HPDE6-E6E7 (cell line): ENCODE data around the gene MMP17.

Experiments used
- DNase-seq: peaks from one replicate; pipeline ENCODE4 v3.0.0; 2011; ENCODE audit warnings: missing footprints; ENCODE audit errors: extremely low spot score

The MMP17 gene

DNA sequence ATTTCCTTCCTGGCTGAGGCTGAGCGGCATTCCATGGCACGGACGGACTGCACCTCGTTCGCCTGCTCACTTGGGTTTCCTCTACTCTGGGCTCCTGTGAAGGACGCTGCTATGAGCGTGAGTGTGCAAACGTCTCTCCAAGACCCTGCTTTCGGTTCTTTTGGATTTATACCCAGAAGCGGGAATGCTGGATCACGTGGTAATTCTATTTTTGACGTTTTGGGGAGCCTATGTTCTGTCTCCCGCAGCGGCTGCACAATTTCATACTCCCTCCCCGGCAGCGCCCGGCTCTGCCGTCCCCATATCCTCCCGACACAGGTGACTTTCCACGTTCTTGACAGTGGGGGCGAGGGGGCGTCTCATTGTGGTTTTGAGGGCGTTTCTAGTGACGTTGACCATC, 20.6 kb downstream of the MMP17 start:
- no peak for DNase-seq

DNA sequence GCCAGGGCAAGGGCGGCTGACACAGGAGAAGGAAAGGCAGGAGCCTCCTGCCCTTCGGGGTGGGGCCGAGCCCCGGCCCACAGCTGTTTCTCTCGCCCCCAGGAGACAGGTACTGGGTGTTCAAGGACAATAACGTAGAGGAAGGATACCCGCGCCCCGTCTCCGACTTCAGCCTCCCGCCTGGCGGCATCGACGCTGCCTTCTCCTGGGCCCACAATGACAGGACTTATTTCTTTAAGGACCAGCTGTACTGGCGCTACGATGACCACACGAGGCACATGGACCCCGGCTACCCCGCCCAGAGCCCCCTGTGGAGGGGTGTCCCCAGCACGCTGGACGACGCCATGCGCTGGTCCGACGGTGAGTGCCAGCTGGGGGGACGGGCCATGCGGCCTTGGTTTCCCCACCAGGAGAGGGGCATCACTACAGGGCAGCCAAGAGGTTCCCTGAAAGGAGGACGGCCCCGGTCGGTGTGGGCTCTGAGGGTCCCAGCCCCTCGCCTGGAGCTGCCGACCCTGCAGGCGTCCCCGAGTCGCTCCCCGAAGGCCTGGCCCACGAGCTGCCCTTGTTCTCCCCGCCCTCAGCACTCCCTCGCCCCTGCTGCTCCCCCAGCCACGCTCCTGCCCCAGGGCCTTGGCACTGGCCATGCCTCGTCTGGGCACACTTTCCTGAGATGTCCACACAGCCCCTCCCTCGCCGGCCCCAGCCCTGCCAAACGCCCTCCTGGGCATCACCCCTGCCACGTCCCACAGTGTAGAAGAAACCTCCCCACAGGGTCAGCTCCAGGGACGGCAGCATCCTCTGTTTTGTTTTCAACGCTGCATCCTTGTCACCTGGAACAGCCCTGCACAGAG, 21.7 kb downstream of the MMP17 start:
- DNase-seq, result no peak

DNA sequence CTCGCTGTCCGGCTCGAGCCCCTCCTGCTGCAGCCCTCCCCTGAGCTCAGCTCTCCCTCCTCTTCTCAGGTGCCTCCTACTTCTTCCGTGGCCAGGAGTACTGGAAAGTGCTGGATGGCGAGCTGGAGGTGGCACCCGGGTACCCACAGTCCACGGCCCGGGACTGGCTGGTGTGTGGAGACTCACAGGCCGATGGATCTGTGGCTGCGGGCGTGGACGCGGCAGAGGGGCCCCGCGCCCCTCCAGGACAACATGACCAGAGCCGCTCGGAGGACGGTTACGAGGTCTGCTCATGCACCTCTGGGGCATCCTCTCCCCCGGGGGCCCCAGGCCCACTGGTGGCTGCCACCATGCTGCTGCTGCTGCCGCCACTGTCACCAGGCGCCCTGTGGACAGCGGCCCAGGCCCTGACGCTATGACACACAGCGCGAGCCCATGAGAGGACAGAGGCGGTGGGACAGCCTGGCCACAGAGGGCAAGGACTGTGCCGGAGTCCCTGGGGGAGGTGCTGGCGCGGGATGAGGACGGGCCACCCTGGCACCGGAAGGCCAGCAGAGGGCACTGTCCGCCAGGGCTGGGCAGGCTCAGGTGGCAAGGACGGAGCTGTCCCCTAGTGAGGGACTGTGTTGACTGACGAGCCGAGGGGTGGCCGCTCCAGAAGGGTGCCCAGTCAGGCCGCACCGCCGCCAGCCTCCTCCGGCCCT, 22.8 kb downstream of the MMP17 start:
- no peak for DNase-seq

DNA sequence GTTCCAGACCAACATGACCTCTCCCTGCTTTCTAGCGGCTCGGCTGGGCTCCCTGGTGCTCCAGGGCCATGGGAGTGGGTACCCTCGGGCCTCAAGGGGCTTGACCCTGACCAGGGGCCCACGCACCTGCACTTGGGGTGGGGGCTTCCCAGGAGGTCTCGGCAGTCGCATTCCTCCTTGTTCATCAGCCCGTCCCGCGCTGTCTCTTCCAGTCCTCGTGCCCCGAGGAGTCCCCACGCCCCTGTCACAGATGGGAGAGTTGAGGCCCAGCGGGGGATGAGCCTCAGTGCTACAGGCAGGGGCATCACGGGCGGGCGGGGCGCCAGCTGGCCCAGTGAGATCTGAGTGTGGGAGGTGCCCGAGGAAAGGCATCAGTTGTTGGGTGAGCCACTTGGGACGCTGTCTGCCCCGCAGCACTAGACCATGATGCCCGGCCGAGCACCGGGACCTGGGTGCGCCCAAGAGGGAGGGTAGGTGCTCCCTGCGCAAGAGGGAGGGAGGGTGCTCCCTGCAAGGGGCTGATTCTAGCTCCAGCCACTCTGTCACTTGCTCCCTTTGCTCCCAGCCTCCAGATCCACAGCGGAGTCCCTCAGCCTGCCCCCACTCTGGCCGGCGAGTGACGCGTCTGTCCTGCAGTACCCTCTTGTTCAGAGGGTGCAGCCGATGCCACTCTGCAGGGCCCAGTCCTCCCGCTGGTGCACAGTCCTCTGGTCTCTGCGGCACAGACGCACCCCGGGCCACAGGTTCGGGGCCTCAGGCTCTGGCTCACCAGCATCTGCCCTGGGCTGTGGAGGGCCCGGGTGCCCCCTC, 23.8 kb downstream of the MMP17 start:
- DNase-seq, result no peak

DNA sequence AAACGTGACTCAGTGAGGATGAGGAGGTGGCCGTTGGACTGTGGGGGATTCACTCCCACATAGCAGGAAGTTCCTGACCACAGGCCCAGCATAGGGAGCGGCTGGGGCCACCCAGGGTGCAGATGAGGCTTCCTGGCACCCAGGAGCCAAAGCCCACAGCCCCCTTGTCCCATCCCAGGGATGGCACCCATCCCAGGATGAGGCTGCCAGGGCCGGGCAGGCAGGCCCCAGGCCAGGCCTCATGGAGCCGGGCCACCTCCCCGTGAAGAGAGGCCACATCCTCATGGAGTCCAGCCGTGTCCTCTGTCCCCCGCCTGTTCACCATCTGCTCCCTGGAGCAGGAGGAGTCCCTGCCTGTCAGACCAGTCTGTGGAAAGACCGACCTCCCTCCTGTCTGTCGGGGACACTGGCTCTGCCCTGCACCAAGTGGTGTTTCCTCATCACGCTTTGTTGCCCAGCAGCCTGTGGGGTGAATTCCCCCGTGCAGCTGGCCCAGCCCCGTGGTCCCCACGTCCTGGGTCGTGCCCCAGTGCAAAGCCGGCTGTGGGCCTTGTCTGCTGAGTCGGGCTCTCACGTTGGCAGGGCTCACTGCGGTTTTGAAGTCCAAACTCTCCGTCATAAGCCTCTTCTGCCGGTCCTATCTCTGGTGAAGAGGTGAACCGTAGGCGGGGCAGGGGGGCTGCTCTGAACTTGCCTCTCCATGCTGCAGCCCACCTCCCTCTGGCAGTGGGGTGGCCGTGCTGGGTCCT, 24.5 kb downstream of the MMP17 start:
- no peak for DNase-seq

DNA sequence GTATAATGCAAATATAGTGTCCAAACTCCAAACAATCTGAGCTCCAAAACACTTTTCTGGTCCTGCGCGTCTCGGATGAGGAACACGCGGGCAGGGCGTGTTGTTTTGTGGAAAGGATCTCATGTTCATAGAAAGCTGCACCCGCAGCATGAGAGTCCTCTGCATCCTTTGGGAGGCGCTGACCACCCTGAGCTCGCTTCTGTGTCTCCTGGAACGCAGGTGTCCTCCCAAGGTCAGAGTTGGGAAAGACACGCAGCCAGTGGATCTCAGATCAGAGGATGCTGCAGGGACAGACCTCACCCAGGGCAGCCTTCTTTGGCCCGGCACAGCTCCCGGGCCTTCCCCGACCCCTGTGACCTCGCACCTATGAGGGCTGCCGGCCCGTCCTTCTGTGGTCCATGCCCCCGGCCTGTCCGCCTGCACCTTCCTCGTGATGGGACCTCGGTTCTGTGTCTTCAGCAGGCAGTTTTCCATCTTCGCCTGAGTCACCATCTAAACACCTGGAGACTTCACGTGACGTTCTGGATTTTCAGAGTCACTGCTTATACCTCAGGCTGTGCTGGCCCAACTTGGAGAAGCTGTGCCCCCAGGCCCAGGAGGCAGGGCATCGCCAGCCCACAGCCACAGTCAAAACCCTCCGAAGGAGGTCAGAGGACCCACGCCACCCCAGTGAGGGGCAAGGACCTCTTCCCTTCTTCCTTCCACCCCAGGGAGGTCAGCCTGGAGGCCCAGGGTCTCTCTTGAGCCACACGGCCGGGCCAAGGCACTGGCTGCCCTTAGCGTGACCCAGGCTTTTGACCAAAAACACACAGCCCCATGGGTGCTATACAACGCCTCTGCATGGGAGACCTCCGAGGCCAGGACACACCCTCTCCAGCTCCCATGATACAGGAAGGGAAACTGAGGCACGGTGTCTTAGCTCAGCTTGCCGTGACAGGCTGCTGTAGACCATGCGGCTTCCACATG, 25.9 kb downstream of the MMP17 start:
- no peak for DNase-seq

DNA sequence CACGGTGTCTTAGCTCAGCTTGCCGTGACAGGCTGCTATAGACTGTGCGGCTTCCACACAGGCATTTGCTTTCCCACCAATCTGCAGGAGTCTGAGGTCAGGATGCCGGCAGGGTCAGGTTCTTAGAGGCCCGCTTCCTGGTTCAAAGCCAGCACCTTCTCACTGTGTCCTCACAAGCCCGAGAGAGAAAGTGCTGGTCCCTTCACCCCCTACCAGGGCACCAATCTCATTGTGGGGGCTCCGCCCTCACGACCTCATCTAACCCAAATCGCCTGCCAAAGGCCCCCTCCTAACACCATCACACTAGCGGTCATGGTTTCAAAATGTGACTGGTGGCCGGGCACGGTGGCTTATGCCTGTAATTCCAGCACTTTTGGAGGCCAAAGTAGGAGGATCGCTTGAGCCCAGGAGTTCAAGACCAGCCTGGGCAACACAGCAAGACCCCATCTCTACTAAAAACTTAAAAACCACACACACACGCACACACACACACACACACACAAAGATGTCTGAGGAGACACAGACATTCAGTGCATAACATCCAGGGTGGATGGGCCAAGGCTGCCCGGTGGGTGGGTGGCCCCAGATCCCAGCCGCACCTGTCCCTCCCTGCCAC, 26.8 kb downstream of the MMP17 start:
- DNase-seq, result no peak

DNA sequence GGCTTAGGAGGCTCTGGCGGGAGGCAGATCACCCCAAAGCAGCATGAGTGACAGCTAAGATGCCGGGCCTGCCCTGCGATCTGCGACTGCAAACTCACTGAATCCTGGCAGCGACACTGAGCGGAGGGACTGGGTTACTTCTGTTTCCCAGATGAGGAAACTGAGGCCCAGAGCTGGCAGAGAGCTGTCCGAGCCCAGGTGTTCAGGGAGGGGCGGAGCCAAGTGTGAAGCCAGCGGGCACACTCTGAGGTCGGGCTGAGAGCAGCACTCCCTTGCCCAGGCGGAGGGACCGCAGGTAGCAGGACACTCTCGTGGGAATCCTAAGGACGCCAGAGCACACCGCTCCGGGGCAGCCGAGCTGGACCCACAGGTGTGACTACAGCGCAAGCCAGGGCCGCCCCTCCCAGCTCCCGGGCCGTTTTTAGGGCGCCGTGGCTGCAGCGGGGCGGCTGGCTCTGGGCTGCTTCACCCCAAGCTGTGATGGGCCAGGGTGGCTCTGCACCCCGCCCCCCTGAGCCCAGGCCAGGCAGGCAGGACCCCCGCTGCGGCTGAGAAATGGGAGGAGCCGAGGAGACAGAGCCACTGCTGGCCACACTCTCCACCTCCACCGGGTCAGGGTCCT, 27.4 kb downstream of the MMP17 start:
- no peak for DNase-seq

DNA sequence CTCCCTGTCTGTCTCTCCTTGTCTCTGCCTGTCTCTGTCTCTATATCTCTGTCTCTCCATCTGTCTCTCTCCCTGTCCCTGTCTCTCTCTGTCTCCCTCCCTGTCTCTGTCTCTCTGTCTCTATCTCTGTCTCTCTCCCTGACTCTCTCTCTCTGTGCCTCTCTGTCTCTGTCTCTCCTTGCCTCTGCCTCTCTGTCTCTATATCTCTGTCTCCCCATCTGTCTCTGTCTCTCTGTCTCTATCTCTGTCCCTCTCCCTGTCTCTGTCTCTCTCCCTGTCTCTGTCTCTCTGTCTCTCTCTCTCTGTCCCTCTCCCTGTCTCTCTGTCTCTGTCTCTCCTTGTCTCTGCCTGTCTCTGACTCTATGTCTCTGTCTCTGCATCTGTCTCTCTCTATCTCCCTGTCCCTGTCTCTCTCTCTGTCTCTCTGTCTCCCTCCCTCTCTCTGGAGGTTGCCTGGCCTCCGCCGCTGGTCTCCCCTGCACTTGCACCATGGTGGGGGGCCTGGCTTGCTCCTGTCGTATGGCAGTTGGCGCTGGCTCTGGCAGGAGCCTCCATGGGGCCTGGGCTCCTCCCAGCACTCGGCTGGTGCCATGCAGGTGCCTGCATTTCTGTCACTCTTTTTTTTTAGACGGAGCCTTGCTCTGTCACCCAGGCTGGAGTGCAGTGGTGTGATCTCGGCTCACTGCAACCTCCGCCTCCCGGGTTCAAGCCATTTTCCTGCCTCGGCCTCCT, 28.3 kb downstream of the MMP17 start:
- no peak for DNase-seq

DNA sequence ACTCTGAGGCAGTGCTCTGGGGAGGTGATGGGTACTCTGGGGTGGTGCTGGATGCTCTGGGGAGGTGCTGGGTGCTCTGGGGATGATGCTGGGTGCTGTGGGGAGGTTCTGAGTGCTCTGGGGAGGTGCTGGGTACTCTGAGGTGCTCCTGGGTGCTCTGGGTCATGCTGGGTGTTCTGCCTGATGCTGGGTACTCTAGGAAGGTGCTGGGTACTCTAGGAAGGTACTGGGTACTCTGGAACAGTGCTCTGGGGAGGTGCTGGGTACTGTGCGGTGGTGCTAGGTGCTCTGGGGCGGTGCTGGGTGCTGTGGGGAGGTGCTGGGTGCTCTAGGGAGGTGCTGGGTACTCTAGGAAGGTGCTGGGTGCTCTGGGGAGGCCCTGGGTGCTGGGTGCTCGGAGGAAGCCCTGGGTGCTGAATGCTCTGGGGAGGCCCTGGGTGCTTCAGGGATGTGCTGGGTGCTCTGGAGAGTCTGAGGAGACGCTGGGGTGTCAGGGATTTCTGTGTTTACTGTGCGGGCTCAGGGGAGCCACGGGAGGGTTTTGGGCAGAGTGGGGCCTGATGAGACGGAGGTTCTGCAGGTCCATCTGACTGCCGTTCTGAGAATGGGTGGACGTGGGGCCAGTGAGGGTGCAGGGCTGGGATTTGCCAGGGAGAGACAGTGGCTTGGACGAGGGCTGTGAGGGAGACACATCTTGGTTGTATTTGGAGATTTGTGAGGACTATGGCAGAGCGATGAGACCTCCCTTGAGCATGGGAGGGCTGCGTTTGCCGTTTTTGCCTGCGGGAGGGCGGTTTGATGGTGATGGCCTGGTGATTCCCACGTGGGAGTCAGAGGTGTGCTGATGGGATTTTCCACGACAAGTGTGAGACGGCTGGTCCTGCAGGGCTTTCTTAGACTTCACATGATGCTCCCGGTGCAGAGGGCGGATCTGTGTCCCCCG, 30.0 kb downstream of the MMP17 start:
- DNase-seq, result no peak

DNA sequence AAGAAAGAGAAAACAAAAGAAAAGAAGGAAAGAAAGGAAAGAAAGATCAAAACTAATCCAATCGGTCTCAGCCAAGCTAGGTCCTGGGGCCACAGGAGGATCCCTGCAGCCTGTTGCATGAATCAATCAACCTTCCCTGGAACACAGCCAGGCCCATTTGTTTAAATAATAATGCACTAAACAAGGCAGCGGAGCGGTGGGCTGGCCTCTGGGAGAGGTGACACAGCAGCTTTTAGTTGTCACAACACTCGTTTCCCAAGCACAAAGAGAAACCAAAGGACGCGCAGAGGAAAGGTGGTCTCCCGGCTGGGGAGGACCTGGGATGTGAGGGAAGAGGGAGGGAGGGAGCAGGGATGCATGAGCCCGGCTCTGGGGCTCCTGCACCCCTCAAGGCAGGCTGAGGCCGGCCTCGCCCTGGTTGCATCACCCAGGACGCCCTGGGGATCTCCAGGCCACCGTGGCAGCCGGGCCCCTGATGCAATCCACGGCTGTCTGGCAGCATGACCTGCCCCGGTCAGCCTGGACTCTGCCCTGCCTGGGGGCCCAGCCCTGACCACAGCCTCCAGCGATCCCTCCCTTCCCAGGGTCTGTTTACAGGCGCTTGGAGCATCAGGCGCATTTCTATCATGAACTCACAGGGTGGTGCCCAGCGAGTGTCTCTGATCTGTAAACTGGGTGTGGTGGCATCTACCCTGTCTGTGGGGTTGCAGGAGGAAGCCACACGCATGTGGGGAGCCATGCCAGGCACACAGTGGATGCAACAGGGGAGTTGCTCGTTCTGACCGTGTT, 32.5 kb downstream of the MMP17 start:
- peak; percentile 72 for DNase-seq

DNA sequence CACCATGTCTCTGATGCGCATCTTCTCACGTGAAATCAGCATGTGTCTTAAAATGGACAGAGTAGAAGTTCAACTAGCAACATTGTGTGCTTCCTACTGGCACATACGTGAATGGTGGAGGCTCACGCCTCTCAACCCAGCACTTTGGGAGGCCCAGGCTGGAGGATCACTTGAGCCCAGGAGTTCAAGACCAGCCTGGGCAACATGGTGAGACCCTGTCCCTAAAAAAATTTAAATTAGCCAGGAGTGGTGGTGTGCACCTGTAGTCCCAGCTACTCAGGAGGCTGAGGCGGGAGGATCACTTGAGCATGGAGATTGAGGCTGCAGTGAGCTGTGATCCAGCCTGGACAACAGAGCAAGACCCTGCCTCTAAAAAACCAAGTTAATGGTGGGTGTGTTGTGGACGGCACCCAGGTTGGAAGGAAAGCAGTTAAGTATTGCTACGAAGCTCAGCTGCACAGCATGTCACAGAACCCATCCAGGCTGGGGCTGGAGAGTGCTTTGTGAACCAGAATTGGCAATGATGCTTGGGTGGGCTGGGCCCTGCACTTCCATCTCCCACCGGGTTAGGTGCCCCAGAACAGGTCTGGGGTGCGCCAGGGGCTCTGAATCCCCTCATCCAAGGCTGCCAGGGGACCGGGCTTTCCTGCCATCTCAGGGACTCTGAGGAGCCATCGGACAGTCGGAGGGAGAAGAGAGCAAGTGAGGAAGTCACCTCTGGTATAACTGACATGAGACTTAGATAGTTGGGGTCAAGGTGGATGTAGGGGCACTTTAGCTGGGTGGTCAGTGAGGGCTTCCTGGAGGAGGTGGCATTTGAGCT, 33.3 kb downstream of the MMP17 start:
- no peak for DNase-seq

DNA sequence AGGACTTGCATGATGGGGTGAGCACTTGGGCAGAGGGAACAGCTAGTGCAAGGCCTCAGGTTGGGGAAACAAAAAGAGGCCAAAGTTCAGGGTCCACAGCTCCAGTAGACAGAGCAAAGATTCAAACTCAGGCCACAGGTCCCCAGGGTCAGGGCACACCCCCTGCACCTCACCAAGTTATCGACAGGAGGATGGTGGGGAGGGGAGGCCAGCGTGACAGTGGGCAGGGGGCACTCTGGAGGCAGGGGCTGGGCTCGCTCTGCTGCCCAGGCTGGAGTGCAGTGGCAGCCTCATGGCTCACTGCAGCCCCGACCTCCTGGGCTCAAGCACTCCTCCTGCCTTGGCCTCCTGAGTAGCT, 33.9 kb downstream of the MMP17 start:
- no peak for DNase-seq

DNA sequence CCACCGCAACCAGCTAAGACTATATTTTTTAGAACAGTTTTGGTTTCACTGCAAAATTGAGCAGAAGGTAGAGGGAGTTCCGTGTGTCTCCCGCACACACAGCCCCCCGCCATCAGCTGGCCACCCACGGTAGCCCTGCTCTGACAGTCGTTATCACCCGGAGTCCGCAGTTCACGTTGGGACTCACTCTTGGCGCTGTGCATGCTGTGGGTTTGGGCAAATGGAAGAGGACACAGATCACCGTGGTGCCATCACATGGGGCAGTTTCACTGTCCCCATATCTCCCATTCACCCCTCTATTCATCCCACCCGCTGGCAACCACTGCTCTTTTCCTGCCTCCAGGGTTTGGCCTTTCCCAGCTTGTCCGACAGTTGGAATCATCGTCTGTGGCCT, 34.4 kb downstream of the MMP17 start:
- no peak for DNase-seq

DNA sequence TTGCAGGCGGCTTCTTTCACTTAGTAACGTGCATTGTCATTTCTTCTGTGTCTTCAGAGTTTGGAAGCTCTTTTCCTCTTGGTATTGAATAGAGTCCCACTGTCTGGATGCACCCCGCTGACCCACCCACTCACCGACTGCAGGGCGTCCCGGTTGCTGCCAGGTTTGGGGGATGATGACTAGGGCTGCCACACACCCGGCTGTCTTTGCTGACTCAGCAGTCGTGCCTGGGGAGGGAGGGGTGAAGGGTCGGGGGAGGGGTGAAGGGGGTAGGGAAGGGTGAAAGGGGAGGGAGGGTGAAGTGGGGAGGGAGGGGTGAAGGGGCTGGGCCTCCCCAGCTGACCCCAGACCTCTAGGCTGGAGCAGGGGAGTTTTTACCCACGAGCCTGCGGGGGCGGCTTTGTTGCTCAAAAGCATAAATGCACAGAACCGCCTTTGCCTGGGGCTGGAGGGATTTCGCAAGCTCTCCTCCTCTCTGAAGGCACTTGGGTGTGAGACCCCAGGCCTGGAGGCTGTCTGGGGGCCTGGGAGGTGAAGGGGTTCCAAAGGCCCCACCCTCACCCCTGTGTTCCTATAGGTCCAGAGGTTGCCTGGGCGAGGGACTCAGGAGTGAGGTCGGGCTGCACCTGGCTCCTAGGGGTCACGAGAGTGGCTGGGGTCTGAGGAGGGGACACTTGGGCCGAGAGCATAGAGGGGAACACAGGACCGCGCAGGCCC, 35.0 kb downstream of the MMP17 start:
- no peak for DNase-seq
